ENCODE measurements around the gene BMP6. TPM values are rescaled to one million over a fixed set of nuclear protein-coding genes. Genes with fewer than 3 reads are reported as not detected.

The BMP6 gene
- total and polyA plus RNA-seq, 2 of the 4 experiments (the other 2 are of a cell fraction): 0.18 to 0.19 TPM

DNA sequence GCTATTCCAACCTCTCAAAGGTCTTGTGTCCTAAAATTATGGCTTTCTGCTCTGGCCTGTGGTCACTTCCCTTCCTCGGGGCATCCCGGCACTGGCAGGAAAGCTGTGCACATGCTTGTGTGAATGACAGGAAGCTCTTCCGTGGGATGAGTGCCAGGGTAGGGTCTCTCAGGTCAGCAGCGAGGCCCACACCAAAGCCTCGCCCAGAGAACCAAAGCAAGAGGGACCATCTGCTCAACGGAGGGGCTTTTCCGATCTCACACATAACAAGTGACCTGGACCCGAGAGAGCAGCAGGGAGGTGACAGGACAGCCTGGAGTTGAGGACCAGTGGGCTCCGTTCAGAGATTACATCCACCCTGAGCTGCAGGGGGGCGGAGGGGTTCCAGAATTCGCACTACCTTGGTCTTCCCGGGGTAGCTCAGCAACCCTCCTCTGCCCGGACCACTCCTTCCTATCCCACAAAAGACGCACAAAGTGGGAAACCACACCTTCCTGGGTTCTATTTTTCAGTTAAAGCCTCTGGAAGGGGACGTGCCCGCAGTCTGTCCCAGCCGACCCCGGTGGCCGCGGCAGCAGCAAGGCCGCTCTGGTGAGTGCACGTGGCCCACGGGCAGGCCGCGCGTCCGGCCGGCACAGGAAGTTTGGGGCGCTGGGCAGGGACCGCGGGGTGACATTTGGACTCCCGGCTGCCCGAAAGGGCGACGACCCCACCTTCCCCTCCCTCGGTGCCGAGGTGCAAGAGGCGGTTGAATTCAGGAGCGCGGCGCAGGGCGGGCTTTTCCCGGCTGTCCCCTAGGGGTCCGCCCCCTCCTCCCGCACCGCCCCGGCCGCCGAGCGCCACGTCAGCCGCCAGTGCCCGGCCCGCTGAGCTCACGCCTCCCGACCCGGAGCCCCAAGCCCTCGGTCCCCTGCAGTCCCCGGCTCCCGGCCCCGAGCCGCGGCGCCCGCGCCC lies 183.7 kb downstream of the BMP6 start:
- BruUV-seq (replicated peaks): no TSS peak
- DNase-seq (peak; percentile 27), ATAC-seq (ENCODE audit: low read depth) (peak; percentile 70)
- Histone ChIP-seq H3K79me1 (ENCODE audit: low read depth in 1 of 2, low read length in 2 of 2) (peaks cover 14 to 37% of the 10 kb centered on the region in 2 experiments), H3K27ac (ENCODE audit: insufficient read depth, low read length) (peak overlapping the region; percentile 76), H4K91ac (ENCODE audit: insufficient read depth, low read depth, low read length) (peak overlapping the region; percentile 63), H3K9ac (ENCODE audit: low read depth, low read length) (peak overlapping the region; percentile 87), H2BK120ac (ENCODE audit: low read depth, low read length) (no peak overlapping the region), H3K56ac (ENCODE audit: extremely low read depth, insufficient read depth, low read length) (peak overlapping the region; percentile 56), H3K4me3 (ENCODE audit: insufficient read depth, low read depth, low read length) (peak overlapping the region; percentile 96), H4K20me1 (ENCODE audit: insufficient read depth, low read length) (peaks cover 40% of the 10 kb centered on the region), H3K14ac (replicated peaks; ENCODE audit: low read depth, low read length) (peak overlapping the region; percentile 83), H4K5ac (ENCODE audit: low read depth, low read length) (0 out of 2 replicates have a peak overlapping the region, but pooled peaks have one; percentile 9), H2BK15ac (ENCODE audit: low read depth, low read length) (no peak overlapping the region), H3K4me1 (ENCODE audit: control insufficient read depth, insufficient read depth, low read length) (peaks cover 6% of the 10 kb centered on the region; the same call in 1 of the 2 replicates), H4K8ac (ENCODE audit: low read depth in 2 of 2, low read length in 2 of 2) (peak overlapping the region; percentile 56 to 63), H3K9me1 (ENCODE audit: insufficient read depth, low read length) (peaks cover 11% of the 10 kb centered on the region), H2AFZ (replicated peaks; ENCODE audit: low read length, poor library complexity) (peak overlapping the region; percentile 94), H3K23ac (ENCODE audit: low read depth, low read length) (peak overlapping the region; percentile 79), H3K27me3 (ENCODE audit: control insufficient read depth, insufficient read depth, low read length) (peaks cover 20% of the 10 kb centered on the region), H3K18ac (ENCODE audit: low read depth, low read length) (no peak overlapping the region), H3K4me2 (ENCODE audit: low read depth, low read length) (peak overlapping the region; percentile 93), H3K9me3 (ENCODE audit: control insufficient read depth, insufficient read depth, low read length) (no peaks in the 10 kb centered on the region), H3K4ac (ENCODE audit: low read depth, low read length) (peak overlapping the region; percentile 89), H2AK5ac (ENCODE audit: low read depth, low read length) (peak overlapping the region; percentile 54), H2AK9ac (replicated peaks; ENCODE audit: low read depth, low read length, poor library complexity) (peak overlapping the region; percentile 83), H2BK5ac (ENCODE audit: low read depth, low read length, poor library complexity, severe bottlenecking) (peak overlapping the region; percentile 41), H3K36me3 (ENCODE audit: control insufficient read depth, insufficient read depth, low read length) (peaks cover 7% of the 10 kb centered on the region), H2BK20ac (ENCODE audit: low read depth, low read length) (no peak overlapping the region)
- TF ChIP-seq RFX5 (IDR thresholded peaks at IDR 0.05; ENCODE audit: low read depth, low read length) (no peak), MAFK (IDR thresholded peaks at IDR 0.05; ENCODE audit: low read depth, low read length) (no peak), POLR2A (IDR thresholded peaks at IDR 0.05; ENCODE audit: low read depth, low read length) (peak; percentile 22; the same call in 1 of the 2 replicates), RCOR1 (IDR thresholded peaks at IDR 0.05; ENCODE audit: insufficient replicate concordance, low read length) (no peak), NFE2L2 (IDR thresholded peaks at IDR 0.05; ENCODE audit: low read depth, low read length) (no peak), CHD1 (IDR thresholded peaks at IDR 0.05; ENCODE audit: low read depth, low read length) (no peak), MAZ (IDR thresholded peaks at IDR 0.05; ENCODE audit: borderline replicate concordance, low read depth, low read length) (peak; percentile 23; the same call in 1 of the 2 replicates), MXI1 (IDR thresholded peaks at IDR 0.05; ENCODE audit: borderline replicate concordance, low read depth, low read length) (peak; percentile 95), BHLHE40 (IDR thresholded peaks at IDR 0.05; ENCODE audit: low read depth, low read length) (peak; percentile 4; the same call in 1 of the 2 replicates), SMC3 (IDR thresholded peaks at IDR 0.05; ENCODE audit: low read depth, low read length) (0 out of 2 replicates have a peak, but pooled peaks have one; percentile 1), RAD21 (IDR thresholded peaks at IDR 0.05; ENCODE audit: low read length) (no peak)
- TF ChIP-seq, protein P1, sequence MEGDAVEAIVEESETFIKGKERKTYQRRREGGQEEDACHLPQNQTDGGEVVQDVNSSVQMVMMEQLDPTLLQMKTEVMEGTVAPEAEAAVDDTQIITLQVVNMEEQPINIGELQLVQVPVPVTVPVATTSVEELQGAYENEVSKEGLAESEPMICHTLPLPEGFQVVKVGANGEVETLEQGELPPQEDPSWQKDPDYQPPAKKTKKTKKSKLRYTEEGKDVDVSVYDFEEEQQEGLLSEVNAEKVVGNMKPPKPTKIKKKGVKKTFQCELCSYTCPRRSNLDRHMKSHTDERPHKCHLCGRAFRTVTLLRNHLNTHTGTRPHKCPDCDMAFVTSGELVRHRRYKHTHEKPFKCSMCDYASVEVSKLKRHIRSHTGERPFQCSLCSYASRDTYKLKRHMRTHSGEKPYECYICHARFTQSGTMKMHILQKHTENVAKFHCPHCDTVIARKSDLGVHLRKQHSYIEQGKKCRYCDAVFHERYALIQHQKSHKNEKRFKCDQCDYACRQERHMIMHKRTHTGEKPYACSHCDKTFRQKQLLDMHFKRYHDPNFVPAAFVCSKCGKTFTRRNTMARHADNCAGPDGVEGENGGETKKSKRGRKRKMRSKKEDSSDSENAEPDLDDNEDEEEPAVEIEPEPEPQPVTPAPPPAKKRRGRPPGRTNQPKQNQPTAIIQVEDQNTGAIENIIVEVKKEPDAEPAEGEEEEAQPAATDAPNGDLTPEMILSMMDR (conservative IDR thresholded peaks at IDR 0.05; ENCODE audit: low read depth, low read length): no peak
- ChIA-PET CTCF (interaction anchor here (0.5 to 0.6 kb wide), 2 partner anchors 73 to 83 kb away, joined by 3 read pairs; no protein-coding TSS in a partner anchor), POLR2A (ENCODE audit: unreplicated experiment) (interaction anchor here (0.9 kb wide), 1 partner anchor 299 kb away, joined by 5 read pairs; no protein-coding TSS in a partner anchor)
- dilution Hi-C loops (cut with HindIII; ENCODE audit: low sequenced_read_pairs, unreplicated experiment): no loop called here
- in situ Hi-C loops (cut with MboI; ENCODE audit: low sequenced_read_pairs): loop anchor here (5.0 kb wide), 1 partner anchor 148 kb away; no protein-coding TSS in a partner anchor
- intact Hi-C loops (cut with micrococcal nuclease): loop anchor here (1.0 to 5.0 kb wide), 5 partner anchors 68 to 186 kb away; no protein-coding TSS in a partner anchor
- WGBS, 2 experiments (ENCODE audit: extremely low coverage in 2 of 2, insufficient read length in 1 of 2): 2% methylated on average over 22 of the region's 66 CpGs; no CpG with 5 or more reads in 1 of the 2 experiments
